ENCODE measurements around the gene PELO.

The PELO gene

GRCh38 chr5:52770287-52770939 lies 17.3 kb upstream of the PELO start:
- no peak for DNase-seq (ENCODE audit: insufficient read length, low spot score)
- FAIRE-seq = no peak

GRCh38 chr5:52771343-52772039 lies 16.2 kb upstream of the PELO start:
- no peak for DNase-seq (ENCODE audit: insufficient read length, low spot score)
- no peak for FAIRE-seq

- DNase-seq (ENCODE audit: insufficient read length, low spot score) = no peak
- FAIRE-seq = no peak
Measured at GRCh38 chr5:52772668-52773067, 15.0 kb upstream of the PELO start.

- no peak for FAIRE-seq
- DNase-seq (ENCODE audit: insufficient read length, low spot score) = no peak
Measured at GRCh38 chr5:52773342-52773741, 14.4 kb upstream of the PELO start.

GRCh38 chr5:52774005-52774410 lies 13.7 kb upstream of the PELO start:
- FAIRE-seq (peak; percentile 26), DNase-seq (ENCODE audit: insufficient read length, low spot score) (no peak)

- no peak for DNase-seq (ENCODE audit: insufficient read length, low spot score)
- FAIRE-seq = no peak
Measured at GRCh38 chr5:52776116-52776515, 11.6 kb upstream of the PELO start.

GRCh38 chr5:52777186-52777585 lies 10.5 kb upstream of the PELO start:
- FAIRE-seq (no peak), DNase-seq (ENCODE audit: insufficient read length, low spot score) (no peak)

GRCh38 chr5:52778781-52779180 lies 8.9 kb upstream of the PELO start:
- DNase-seq (ENCODE audit: insufficient read length, low spot score) (no peak), FAIRE-seq (no peak)

GRCh38 chr5:52779213-52779612 lies 8.5 kb upstream of the PELO start:
- DNase-seq (ENCODE audit: insufficient read length, low spot score) (no peak), FAIRE-seq (no peak)

- FAIRE-seq = peak; percentile 87
Measured at GRCh38 chr5:52783226-52783959, 4.3 kb upstream of the PELO start.

GRCh38 chr5:52784737-52785136 lies 3.0 kb upstream of the PELO start:
- FAIRE-seq = no peak

More at GRCh38 chr5:52783226-52783959, 4.3 kb upstream of the PELO start:
- peak; percentile 72 for DNase-seq (ENCODE audit: insufficient read length, low spot score)

GRCh38 chr5:52786391-52786790 lies 1.3 kb upstream of the PELO start:
- FAIRE-seq (peak; percentile 62), DNase-seq (ENCODE audit: insufficient read length, low spot score) (no peak)

More at GRCh38 chr5:52784737-52785136, 3.0 kb upstream of the PELO start:
- no peak for DNase-seq (ENCODE audit: insufficient read length, low spot score)

- FAIRE-seq (peak; percentile 52), DNase-seq (ENCODE audit: insufficient read length, low spot score) (no peak)
Measured at GRCh38 chr5:52786949-52787599, 642 bp upstream of the PELO start.

GRCh38 chr5:52788505-52788821 lies 747 bp downstream of the PELO start:
- no peak for DNase-seq (ENCODE audit: insufficient read length, low spot score)
- peak; percentile 70 for FAIRE-seq

GRCh38 chr5:52789378-52789777 lies 1.7 kb downstream of the PELO start:
- DNase-seq (ENCODE audit: insufficient read length, low spot score) (no peak), FAIRE-seq (peak; percentile 81)

GRCh38 chr5:52789851-52790250 lies 2.1 kb downstream of the PELO start:
- DNase-seq (ENCODE audit: insufficient read length, low spot score) = no peak
- no peak for FAIRE-seq

GRCh38 chr5:52791366-52791765 lies 3.6 kb downstream of the PELO start:
- DNase-seq (ENCODE audit: insufficient read length, low spot score) (no peak), FAIRE-seq (no peak)

GRCh38 chr5:52794519-52794918 lies 6.8 kb downstream of the PELO start:
- DNase-seq (ENCODE audit: insufficient read length, low spot score) (no peak), FAIRE-seq (no peak)

GRCh38 chr5:52796031-52796430 lies 8.3 kb downstream of the PELO start:
- FAIRE-seq (no peak), DNase-seq (ENCODE audit: insufficient read length, low spot score) (no peak)

- FAIRE-seq (no peak), DNase-seq (ENCODE audit: insufficient read length, low spot score) (no peak)
Measured at GRCh38 chr5:52796516-52797103, 8.9 kb downstream of the PELO start.

GRCh38 chr5:52798938-52799337 lies 11.2 kb downstream of the PELO start:
- FAIRE-seq = no peak
- DNase-seq (ENCODE audit: insufficient read length, low spot score) = no peak

All from HTR-8/SVneo (cell line).